A549 treated with GW870086 at 1 μM for 4 hours (cell line): Measurements from ENCODE around the gene NCOA7. TPM values are rescaled to one million over a fixed set of nuclear protein-coding genes. Genes with fewer than 3 reads are reported as not detected.

Experiments
- total RNA-seq: library from RNA; stranded (reverse); fragments of 200-300 nt; extraction: Qiagen RNA extraction; gene quantifications from 5 replicates; pipeline ENCODE4 v1.2.3, GENCODE V29; 2022; ENCODE audit warnings: low read depth

NCOA7 gene, protein sequence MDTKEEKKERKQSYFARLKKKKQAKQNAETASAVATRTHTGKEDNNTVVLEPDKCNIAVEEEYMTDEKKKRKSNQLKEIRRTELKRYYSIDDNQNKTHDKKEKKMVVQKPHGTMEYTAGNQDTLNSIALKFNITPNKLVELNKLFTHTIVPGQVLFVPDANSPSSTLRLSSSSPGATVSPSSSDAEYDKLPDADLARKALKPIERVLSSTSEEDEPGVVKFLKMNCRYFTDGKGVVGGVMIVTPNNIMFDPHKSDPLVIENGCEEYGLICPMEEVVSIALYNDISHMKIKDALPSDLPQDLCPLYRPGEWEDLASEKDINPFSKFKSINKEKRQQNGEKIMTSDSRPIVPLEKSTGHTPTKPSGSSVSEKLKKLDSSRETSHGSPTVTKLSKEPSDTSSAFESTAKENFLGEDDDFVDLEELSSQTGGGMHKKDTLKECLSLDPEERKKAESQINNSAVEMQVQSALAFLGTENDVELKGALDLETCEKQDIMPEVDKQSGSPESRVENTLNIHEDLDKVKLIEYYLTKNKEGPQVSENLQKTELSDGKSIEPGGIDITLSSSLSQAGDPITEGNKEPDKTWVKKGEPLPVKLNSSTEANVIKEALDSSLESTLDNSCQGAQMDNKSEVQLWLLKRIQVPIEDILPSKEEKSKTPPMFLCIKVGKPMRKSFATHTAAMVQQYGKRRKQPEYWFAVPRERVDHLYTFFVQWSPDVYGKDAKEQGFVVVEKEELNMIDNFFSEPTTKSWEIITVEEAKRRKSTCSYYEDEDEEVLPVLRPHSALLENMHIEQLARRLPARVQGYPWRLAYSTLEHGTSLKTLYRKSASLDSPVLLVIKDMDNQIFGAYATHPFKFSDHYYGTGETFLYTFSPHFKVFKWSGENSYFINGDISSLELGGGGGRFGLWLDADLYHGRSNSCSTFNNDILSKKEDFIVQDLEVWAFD
- total RNA-seq = 11.1 to 18.9 TPM (median 17.1 TPM) in 5 replicates

DNA sequence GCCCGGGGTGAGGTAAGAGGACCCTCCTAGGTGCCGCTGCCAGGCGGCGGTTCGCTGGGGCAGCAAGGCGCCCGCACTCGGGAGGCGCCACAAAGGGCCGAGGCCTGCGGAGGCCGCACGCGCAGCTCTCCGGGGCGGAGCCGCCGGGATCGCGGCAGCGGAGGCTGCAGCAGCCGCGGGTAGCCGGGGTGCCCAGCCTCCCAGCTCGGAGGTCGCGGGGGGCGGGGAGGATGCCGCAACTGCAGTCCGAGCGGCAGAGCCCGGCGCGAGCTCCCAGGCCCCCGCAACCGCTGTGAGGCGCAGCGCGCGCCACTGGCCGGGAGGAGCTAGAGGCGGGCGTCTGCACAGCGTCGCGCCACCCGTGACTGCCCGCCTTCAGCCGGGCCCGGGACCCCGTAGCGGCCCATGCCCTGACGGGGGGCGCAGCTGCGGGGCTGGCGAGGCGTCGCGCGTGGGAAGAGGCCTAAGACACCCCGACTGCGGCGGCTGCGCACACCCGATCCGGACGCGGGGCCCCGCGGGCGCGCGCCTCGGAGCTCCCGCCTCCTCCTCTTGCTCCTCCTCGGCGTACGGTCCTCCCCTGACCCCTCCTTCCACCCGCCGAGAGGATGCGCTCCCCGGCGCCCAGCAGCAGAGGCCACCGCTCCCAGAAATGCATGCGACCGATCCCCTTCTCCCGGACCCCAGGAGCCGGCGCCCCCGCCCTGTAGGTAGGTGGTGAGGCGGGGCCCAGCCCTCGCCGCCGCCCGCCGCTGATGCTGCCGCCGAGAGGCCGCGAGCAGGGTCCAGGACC lies at the start of gene NCOA7:
TSS of gene NCOA7 (plus strand) at position 603 of the 793 bp plus-strand sequence. CDS start 24,395 bp downstream, outside the sequence.

GRCh38 chr6:125749173-125749864 lies 41.4 kb upstream of the NCOA7 start, which contains the start of gene HEY2:
Gene HEY2, plus strand, starts transcription at chr6:125749632. Its CDS starts 145 bp downstream, at chr6:125749777.

DNA sequence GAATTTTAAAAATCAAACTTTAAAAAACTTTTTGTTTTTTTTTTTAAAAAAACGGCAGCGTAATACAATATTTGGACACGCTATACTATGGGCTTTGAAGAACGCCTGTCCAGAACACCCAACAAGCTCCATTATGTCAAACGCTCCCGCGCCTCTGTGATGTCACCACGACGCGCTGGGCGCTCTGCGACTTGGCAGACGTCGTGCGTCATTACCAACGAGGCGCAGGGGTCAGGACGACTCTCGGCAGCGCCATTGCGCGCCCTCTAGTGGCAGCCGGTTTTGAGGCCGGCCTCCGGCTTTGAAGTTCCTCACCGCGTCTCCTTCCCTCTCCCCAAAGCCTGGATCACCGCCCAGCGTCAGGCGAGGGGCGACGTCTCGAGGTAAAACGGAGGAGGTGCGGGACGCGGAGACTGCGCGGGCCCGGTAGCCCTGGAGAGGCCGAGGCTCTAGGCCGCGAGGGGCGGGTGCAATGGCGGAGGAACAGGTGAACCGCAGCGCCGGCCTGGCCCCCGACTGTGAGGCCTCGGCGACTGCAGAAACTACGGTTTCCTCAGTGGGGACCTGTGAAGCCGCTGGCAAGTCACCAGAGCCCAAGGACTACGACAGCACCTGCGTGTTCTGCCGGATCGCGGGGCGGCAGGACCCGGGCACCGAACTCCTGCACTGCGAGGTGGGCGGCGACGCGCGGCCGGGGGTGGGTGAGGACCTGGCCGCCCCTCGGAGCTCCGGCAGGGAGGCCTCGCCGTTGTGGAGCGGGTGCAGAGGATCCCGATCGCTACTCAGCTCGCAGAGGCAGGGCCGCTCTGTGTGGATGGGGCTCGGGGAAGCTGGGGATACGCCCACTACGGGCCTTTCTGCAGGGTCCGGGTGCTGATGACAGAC lies 166.0 kb downstream of the NCOA7 start, which contains the start of gene HINT3:
TSS of gene HINT3 (plus strand) at position 265 of the 885 bp plus-strand sequence. CDS start at position 473, 208 bp downstream.

Other genes with a start within 250 kb of the NCOA7 start
- 0.06 to 0.07 TPM (median 0.06 TPM) in 3 of 5 replicates, not detected in the others for gene HEY2, start 41.3 kb upstream of the NCOA7 start, total RNA-seq
- 5.8 to 7.5 TPM (median 6.4 TPM) in 5 replicates for gene HINT3, start 165.8 kb downstream of the NCOA7 start, total RNA-seq
- gene TRMT11, start 195.6 kb downstream of the NCOA7 start, total RNA-seq = 9.1 to 13.2 TPM (median 12.1 TPM) in 5 replicates